ENCODE measurements around the gene XRCC3.

Gene XRCC3

GRCh38 chr14:103738166-103738565 is 22.9 kb upstream of the XRCC3 start:
- no peak for DNase-seq

DNA sequence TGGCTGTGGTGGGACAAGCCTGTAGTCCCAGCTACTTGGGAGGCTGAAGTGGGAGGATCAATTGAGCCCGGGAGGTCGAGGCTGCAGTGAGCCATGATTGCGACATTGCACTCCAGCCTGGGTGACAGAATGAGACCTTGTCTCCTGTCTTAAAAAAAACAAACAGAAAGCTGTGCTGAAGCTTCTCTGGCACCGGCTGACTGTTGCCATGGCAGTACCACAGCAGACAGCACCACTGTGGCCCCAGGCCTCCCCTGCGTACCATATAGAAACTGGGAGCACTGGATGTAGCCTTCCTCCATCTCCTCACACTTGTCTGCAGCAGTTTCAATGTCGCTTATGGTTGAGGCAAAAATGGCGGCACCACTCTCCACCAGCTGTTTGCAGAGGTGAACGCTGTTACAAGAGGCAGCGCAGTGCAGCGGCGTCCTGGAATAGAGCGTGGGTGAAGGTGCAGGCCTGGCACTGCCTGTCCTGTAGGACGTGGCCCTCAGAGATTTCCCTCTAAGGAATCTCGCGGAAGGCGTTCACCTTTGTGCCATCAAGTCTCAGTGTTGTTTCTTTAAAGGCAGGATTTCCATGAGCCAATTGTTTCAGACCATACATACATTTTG is 22.3 kb upstream of the XRCC3 start:
- no peak for DNase-seq

DNA sequence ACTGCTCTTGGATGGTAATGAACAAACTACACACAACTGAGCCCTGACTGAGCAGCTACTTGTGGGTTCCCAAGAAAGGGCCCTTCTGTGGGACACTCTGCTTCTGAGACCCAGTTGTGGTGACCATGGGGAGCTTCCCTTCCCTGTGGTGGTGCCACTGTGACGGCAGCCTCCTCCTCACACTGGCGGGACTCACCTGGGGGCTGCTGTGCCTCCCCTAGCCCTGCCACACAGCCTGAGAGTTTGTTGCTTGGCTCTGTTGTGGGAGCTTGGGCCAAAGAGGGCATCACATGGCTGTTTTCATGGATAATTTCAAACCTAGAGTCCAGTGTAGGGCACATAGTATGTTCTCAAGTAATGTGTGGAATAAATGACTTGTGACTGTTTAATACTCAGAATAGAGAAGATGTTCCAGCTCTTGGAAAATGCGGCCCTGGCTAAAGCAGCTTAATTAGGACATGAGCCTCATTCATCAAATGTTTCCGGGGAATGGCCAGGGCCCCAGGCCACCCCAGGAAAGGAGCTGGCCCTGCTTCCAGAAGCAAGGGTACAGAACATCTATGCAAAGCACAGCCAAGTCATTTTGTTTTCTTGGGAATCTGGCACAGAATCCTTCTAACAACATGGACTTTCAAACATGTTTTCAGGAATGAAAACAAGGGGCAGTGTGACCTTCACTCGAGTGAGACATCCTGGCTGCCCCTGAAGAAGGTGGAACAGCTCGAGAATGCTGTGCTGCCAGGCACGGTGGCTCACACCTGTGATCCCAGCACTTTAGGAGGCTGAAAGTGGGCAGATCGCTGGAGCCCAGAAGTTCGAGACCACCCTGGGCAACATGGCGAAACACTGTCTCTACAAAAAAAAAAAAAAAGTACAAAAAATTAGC is 21.5 kb upstream of the XRCC3 start:
- no peak for DNase-seq

DNA sequence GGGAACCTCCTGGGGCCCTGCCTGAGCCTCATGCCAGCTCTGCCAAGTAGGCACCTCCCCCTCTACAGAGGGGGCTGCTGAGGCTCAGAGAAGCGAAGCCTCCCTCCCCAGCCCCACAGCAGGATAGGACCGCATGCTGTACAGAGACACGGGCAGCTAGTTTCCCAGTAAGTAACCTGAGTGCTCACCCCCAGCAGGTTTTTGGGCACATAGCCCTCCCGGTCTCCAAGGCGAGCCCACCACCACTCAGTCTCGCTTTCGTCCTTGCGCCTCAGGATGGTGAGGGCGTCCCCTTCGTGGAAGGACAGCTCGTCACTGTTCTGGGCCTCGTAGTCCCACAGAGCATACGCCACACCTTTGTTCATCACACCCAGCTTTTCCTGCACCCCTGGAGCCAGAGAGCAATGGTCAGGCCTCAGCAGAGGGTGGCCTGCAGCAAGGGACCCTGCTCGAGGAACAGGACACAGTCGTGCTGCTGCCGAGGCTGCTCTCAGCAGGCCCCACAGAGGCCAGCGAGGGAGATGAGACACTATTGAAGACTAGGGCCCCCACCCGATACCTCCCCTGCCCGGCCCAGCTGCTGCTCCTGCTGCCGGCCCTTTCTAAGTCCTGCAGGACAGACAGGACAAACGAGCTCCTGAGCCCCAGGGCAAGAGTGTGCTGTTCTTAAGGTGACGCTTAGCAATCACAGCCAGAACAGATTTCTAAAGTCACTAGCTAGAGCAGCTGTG is 20.7 kb upstream of the XRCC3 start:
- DNase-seq = no peak

- DNase-seq = no peak
Measured at GRCh38 chr14:103735439-103735814, 20.2 kb upstream of the XRCC3 start.

GRCh38 chr14:103735022-103735421 is 19.8 kb upstream of the XRCC3 start:
- no peak for DNase-seq

DNA sequence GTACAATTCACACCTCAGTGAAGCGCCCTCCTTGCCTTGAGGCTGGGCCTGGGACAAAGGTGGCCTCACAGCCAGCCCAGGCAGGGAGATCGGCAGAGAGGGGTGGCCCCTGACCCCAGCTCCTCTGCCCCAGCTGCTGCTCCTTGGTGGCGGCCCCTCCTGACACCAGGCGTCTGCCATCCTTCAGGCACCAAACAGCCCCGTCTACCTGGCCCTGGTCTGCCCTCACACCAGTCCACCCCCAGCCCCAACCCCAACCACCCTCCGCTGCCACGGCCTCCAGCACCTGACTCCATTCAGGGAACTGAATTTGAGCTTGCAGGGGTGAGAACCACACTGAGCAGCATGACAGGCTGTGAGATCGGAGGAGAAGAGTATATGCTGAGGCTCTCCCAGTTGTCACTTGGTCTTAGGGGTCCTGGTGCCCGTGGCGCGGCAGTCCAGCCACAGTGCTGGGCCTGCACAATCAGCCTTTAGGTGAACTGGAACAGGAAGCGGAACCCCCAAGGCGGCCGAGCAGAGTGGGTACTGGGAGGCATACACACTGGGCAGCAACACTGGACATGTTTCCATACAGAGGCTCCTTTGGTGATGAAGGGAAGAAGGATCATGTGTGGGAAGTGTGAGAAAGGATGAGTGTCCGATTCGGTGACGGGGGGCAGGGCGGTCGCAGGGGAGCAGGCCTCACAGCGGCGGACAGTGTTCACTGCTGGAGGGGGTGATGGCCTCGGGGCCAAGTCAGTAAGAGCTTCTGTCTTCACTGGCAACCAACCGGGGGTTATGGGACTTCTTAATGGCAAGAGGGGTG is 19.0 kb upstream of the XRCC3 start:
- no peak for DNase-seq

- DNase-seq = no peak
Measured at GRCh38 chr14:103733651-103734050, 18.4 kb upstream of the XRCC3 start.

- no peak for DNase-seq
Measured at GRCh38 chr14:103732868-103733620, 17.8 kb upstream of the XRCC3 start.

DNA sequence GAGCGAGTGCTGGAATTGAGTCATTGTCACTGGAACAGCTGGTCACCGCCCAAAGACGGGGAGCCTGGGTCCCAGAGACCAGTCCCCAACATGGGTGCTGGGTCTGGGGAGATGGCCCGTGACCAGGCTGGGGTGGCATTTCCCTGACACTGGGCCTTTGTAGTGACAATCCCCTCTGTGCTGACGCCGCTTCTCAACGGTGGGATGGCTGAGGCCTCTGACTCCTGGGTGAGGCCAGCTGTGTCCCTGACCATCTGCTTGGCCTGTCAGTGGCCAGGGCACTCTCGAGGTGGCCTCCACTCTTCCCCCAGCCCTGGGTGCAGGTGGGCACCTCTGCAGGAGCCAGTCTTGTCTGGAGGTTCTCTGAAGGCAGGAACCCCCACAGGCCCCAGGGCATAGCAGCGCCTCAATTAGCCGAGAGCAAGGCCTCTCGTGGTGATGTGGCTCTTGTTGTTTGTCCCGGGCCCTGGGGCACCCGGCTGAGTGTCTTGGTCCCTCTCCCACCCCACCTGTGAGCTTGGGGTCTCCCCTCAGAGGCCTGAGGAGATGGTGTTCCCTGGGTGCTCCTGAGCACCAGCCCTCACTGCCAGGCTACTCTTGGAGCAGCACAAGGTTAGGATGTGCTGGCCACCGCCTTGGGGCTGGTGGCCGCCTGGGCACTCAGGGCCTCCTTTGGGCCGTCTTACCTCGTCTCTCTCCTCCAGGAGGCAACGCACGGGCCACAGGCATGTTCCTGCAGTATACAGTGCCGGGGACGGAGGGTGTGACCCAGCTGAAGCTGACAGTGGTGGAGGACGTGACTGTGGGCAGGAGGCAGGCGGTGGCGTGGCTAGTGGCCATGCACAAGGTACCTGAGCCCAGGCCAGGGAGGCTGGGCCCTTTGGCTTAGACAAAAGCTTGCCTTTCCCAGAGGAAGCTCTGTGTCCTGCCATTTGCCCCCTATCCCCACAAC is 16.9 kb upstream of the XRCC3 start:
- DNase-seq = no peak

- DNase-seq = no peak
Measured at GRCh38 chr14:103731481-103731880, 16.2 kb upstream of the XRCC3 start.

- no peak for DNase-seq
Measured at GRCh38 chr14:103730490-103731035, 15.3 kb upstream of the XRCC3 start.

- no peak for DNase-seq
Measured at GRCh38 chr14:103729496-103730448, 14.5 kb upstream of the XRCC3 start.

GRCh38 chr14:103728721-103729120 is 13.5 kb upstream of the XRCC3 start:
- DNase-seq = peak; percentile 56

DNA sequence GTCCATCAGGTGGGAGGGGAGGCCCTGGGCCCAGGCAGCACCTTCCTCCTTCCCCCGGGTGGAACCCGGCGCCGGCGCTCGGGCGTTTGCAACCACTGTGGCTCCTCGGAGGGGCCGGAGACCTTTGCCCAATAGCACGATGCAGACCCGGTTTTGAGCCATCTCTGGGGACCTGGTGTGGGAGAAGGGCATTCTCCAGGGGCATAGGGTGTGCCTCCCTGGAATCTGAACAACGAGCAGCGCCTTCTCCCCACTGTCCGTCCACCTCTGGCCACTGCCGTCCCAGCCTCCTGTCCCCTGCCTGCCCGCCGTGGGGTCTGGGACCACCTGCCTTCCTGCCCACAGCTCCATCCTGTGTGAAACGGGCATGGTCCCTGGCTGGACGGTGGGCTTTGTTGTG is 12.9 kb upstream of the XRCC3 start:
- DNase-seq = no peak

GRCh38 chr14:103727313-103727980 is 12.2 kb upstream of the XRCC3 start:
- DNase-seq = no peak

- DNase-seq = no peak
Measured at GRCh38 chr14:103726474-103726873, 11.2 kb upstream of the XRCC3 start.

DNA sequence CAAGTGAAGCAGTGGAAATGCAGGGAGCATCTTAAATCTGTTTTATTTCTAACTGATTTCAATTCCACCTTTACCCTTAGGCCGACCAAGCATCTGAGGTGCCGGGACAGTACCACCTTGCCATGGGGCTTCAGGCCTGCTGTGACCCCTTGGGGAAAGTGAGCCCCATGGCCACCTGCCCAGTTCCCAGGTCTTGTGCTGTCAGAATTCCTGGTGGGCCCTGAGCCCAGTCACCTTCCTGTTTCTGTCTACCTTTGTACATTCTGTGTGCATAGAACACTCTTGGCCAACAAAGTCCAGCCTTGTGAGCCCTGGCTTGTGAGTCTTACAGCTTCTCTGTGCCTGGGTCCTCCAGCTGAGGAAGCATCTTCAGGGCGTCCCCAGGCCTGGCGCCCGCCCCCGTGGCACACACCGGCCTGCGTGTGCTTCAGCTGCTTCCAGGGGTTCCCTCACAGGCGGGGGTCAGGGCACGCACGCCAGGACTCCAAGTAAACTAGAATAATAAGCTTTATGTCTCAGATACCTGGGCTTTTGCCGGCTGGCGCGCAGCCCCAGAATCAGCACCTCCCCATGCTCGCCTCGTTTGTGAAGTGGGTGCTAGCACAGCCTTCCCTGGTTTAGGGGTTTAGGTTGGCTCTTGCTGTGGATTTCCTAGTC is 10.6 kb upstream of the XRCC3 start:
- DNase-seq = no peak

Measured in NCI-H2107 (cell line).